C4-2B (cell line): ENCODE data around the gene RGCC.

Source experiments
- ZFX ChIP-seq: fragments of 450-650 bp; IDR thresholded peaks from 2 replicates; pipeline ENCODE4 v1.6.1; 2017
- TF ChIP-seq, protein P1 (sequence below): fragments of 450-650 bp; conservative IDR thresholded peaks from 2 replicates; pipeline ENCODE4 v1.5.1; 2017; ENCODE audit warnings: mild to moderate bottlenecking

DNA sequence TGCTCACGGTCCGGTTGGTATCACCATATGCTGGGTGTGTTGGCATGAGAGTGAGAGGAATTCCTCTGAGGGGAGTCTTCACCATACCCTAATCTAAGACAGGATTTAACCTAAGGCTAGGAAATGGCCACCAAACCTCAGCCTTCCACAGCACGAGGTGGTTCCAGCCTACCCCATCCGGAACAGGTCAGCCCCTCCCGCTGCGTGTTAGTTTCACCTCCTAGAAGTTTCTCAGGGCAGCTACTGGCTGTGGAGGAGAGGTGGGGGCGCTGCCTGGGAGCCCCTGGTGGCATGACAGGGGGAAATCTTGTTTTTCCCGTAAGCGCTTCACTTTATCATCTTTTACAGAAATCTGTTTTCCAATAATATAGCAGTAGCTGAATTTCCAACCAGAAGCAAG is 55.1 kb downstream of the RGCC start:
- TF ChIP-seq, protein P1, sequence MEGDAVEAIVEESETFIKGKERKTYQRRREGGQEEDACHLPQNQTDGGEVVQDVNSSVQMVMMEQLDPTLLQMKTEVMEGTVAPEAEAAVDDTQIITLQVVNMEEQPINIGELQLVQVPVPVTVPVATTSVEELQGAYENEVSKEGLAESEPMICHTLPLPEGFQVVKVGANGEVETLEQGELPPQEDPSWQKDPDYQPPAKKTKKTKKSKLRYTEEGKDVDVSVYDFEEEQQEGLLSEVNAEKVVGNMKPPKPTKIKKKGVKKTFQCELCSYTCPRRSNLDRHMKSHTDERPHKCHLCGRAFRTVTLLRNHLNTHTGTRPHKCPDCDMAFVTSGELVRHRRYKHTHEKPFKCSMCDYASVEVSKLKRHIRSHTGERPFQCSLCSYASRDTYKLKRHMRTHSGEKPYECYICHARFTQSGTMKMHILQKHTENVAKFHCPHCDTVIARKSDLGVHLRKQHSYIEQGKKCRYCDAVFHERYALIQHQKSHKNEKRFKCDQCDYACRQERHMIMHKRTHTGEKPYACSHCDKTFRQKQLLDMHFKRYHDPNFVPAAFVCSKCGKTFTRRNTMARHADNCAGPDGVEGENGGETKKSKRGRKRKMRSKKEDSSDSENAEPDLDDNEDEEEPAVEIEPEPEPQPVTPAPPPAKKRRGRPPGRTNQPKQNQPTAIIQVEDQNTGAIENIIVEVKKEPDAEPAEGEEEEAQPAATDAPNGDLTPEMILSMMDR, result no peak
- no peak for TF ChIP-seq ZFX
